ENCODE data around the gene MBD4. TPM values are rescaled to one million over a fixed set of nuclear protein-coding genes. Genes with fewer than 3 reads are reported as not detected.

The MBD4 gene
- total RNA-seq, 1 experiment from 2014 or later, result 36.9 TPM

GRCh38 chr3:129416415-129416814 lies 23.3 kb downstream of the MBD4 start:
- peaks cover 24% of the 10 kb centered on the region for H3K27me3 Mint-ChIP-seq (ENCODE audit: low read depth)
- CTCF ChIA-PET, result interaction anchor here (0.5 kb wide), 1 partner anchor 12 kb away, joined by 5 read pairs; no protein-coding TSS in a partner anchor
- H3K4me3 Mint-ChIP-seq, result no peak overlapping the region
- no peak for DNase-seq (ENCODE audit: low spot score)
- TF ChIP-seq STAT6 (CRISPR knock-in tag; conservative IDR thresholded peaks at IDR 0.05; ENCODE audit: low read depth), result no peak
- no peak for TF ChIP-seq TCF7 (CRISPR knock-in tag; IDR thresholded peaks at IDR 0.05; ENCODE audit: low read depth)
- no peak for TF ChIP-seq CREB1 (CRISPR knock-in tag; IDR thresholded peaks at IDR 0.05)
- TF ChIP-seq NR3C1 (CRISPR knock-in tag; conservative IDR thresholded peaks at IDR 0.05; ENCODE audit: low read depth), result no peak
- no peak for TF ChIP-seq ZBTB43 (CRISPR knock-in tag; IDR thresholded peaks at IDR 0.05)
- no peak for TF ChIP-seq PREB (CRISPR knock-in tag; IDR thresholded peaks at IDR 0.05; ENCODE audit: borderline replicate concordance)
- no peak for TF ChIP-seq JAZF1 (CRISPR knock-in tag; IDR thresholded peaks at IDR 0.05)
- TF ChIP-seq ZBTB21 (CRISPR knock-in tag; IDR thresholded peaks at IDR 0.05; ENCODE audit: borderline replicate concordance), result no peak
- no peak for TF ChIP-seq USF1 (CRISPR knock-in tag; IDR thresholded peaks at IDR 0.05)
- no peak for TF ChIP-seq ZNF263 (CRISPR knock-in tag; IDR thresholded peaks at IDR 0.05; ENCODE audit: low read depth)
- TF ChIP-seq E2F5 (CRISPR knock-in tag; IDR thresholded peaks at IDR 0.05), result no peak
- no peak for TF ChIP-seq TP53 (CRISPR knock-in tag; IDR thresholded peaks at IDR 0.05)
- no peak for TF ChIP-seq EMX1 (CRISPR knock-in tag; IDR thresholded peaks at IDR 0.05)
- no peak for TF ChIP-seq CREM (CRISPR knock-in tag; IDR thresholded peaks at IDR 0.05)
- TF ChIP-seq ZNF396 (CRISPR knock-in tag; IDR thresholded peaks at IDR 0.05; ENCODE audit: borderline replicate concordance), result no peak
- no peak for TF ChIP-seq FOXJ3 (CRISPR knock-in tag; IDR thresholded peaks at IDR 0.05; ENCODE audit: borderline replicate concordance)
- no peak for TF ChIP-seq CDX4 (CRISPR knock-in tag; IDR thresholded peaks at IDR 0.05; ENCODE audit: borderline replicate concordance)
- TF ChIP-seq RELA (CRISPR knock-in tag; IDR thresholded peaks at IDR 0.05; ENCODE audit: borderline replicate concordance), result no peak
- no peak for TF ChIP-seq SMAD3 (CRISPR knock-in tag; IDR thresholded peaks at IDR 0.05; ENCODE audit: borderline replicate concordance)
- TF ChIP-seq ATF6 (CRISPR knock-in tag; IDR thresholded peaks at IDR 0.05), result no peak
- no peak overlapping the region for H3K27ac Mint-ChIP-seq
- no peaks in the 10 kb centered on the region for H3K9me3 Mint-ChIP-seq
- 0 out of 2 replicates have a peak, but pooled peaks cover 3% of the 10 kb centered on the region for H3K4me1 Mint-ChIP-seq
- ATAC-seq, result no peak
- no peaks in the 10 kb centered on the region for H3K36me3 Mint-ChIP-seq
- POLR2A ChIA-PET, result no interaction called here
